Measurements from ENCODE around the gene ATP5PO. TPM values are rescaled to one million over a fixed set of nuclear protein-coding genes. Genes with fewer than 3 reads are reported as not detected.

The ATP5PO gene
- total and polyA plus RNA-seq, 2 of the 8 experiments (the other 6 are each of a cell fraction or from before 2014, with no cell fraction given): 251 to 267 TPM

DNA sequence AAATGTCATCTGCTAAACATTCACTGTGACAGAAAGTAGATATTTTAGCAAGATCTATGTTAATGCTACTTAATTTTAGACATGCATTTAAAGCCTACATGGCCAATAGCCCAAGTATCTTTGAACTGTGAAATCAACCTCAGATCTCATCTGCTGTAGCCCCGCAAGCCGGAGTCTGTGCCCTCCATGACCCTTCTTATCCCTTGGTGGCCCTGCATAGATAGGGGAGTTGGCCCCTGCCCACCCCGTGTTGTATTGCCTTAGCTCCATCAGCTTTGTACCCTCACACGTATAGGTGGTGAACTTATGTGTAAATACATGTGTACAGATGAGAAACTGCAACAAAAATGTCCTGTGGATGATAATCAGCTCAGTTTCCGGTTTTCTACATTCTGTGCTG is 18.5 kb downstream of the ATP5PO start:
- H3K18ac ChIP-seq (ENCODE audit: extremely low read depth, low read length): no peak overlapping the region
- peaks cover 3 to 11% (median 6%) of the 10 kb centered on the region in 4 experiments; a peak in 6 of 7 replicates for H3K4me1 ChIP-seq (replicated peaks in 1 of 4; ENCODE audit: control insufficient read depth in 3 of 4, insufficient read depth in 4 of 4, low read length in 3 of 4)
- no peak overlapping the region for H2BK20ac ChIP-seq (ENCODE audit: low read length)
- H3K79me1 ChIP-seq (ENCODE audit: low read depth, low read length): no peaks in the 10 kb centered on the region
- H3K23ac ChIP-seq (ENCODE audit: insufficient read length): no peak overlapping the region
- H3K4me3 ChIP-seq (ENCODE audit: extremely low read depth in 1 of 4, insufficient read depth in 2 of 4, low read depth in 3 of 4, low read length in 4 of 4): no peak overlapping the region
- H3K14ac ChIP-seq (ENCODE audit: insufficient read length): no peak overlapping the region
- H3K27me3 ChIP-seq (replicated peaks in 1 of 4; ENCODE audit: control insufficient read depth in 3 of 4, extremely low read depth in 1 of 4, insufficient read depth in 3 of 4, low read length in 3 of 4): no peaks in the 10 kb centered on the region
- no peak overlapping the region for H3K9ac ChIP-seq (replicated peaks in 1 of 4; ENCODE audit: extremely low read depth in 1 of 4, low read depth in 3 of 4, low read length in 3 of 4)
- POLR2A ChIA-PET (ENCODE audit: partially characterized antibody): interaction anchor here (1.1 kb wide), 1 partner anchor 36 kb away, joined by 3 read pairs; no protein-coding TSS in a partner anchor
- no peak overlapping the region for H2BK12ac ChIP-seq (ENCODE audit: low read depth, low read length)
- peaks cover 3% of the 10 kb centered on the region for H3K23me2 ChIP-seq (ENCODE audit: low read depth, low read length)
- no peaks in the 10 kb centered on the region for H3K9me3 ChIP-seq (ENCODE audit: insufficient read depth in 2 of 2, low read depth in 1 of 2, low read length in 1 of 2)
- no peak overlapping the region for H4K5ac ChIP-seq (ENCODE audit: insufficient read length, low read depth, low read length)
- H3K27ac ChIP-seq (ENCODE audit: low read depth, low read length): no peak overlapping the region
- H3K79me2 ChIP-seq (ENCODE audit: control insufficient read depth in 1 of 2, insufficient read depth in 2 of 2, low read length in 2 of 2): no peaks in the 10 kb centered on the region
- H2BK120ac ChIP-seq (replicated peaks; ENCODE audit: low read depth, low read length): no peak overlapping the region
- 87% methylated on average over 5 of the region's 5 CpGs; no CpG with 5 or more reads in 1 of the 2 experiments for WGBS, 2 experiments (ENCODE audit: extremely low coverage in 1 of 2, insufficient coverage in 1 of 2, insufficient read length in 1 of 2, insufficient replicate concordance in 2 of 2, low coverage in 1 of 2, low lambda C conversion rate in 2 of 2, missing lambda C conversion rate in 1 of 2)
- H2AFZ ChIP-seq (ENCODE audit: low read length): no peak overlapping the region
- no peak overlapping the region for H2BK5ac ChIP-seq (ENCODE audit: low read depth, low read length)
- no peaks in the 10 kb centered on the region; a peak in 1 of 8 replicates for H3K36me3 ChIP-seq (ENCODE audit: control insufficient read depth in 2 of 4, insufficient read depth in 4 of 4, low read length in 3 of 4)
- H3K56ac ChIP-seq (replicated peaks; ENCODE audit: insufficient read length, low read depth, low read length): no peak overlapping the region
- H4K20me1 ChIP-seq (replicated peaks in 1 of 2; ENCODE audit: control insufficient read depth in 1 of 2, insufficient read depth in 2 of 2, low read length in 2 of 2): peaks cover 2 to 8% of the 10 kb centered on the region in 2 experiments
- no peak overlapping the region for H4K91ac ChIP-seq (replicated peaks; ENCODE audit: insufficient read length, low read length)
- H2BK15ac ChIP-seq (ENCODE audit: low read length): no peak overlapping the region
- H4K8ac ChIP-seq (ENCODE audit: extremely low read depth, insufficient read depth, low read length): no peak overlapping the region
- H3K4ac ChIP-seq (replicated peaks; ENCODE audit: insufficient read length, low read depth, low read length): no peak overlapping the region
- no peak overlapping the region for H3K4me2 ChIP-seq (ENCODE audit: insufficient read depth in 1 of 2, low read depth in 2 of 2, low read length in 2 of 2)
- no peak for FAIRE-seq
- no peak overlapping the region for H2AK5ac ChIP-seq (ENCODE audit: low read depth, low read length)
- CTCF ChIA-PET (ENCODE audit: partially characterized antibody): interaction anchor here (0.6 to 1.0 kb wide), 2 partner anchors 81 to 896 kb away, joined by 3 to 4 read pairs; no protein-coding TSS in a partner anchor
- DNase-seq (ENCODE audit: low read depth in 1 of 2, low spot score in 2 of 2): no peak
- TF ChIP-seq SRF (IDR thresholded peaks at IDR 0.05; ENCODE audit: low read depth, low read length) (no peak), TAF7 (optimal IDR thresholded peaks at IDR 0.05; ENCODE audit: borderline replicate concordance, low read depth, low read length) (no peak), TBP (IDR thresholded peaks at IDR 0.05; ENCODE audit: low read depth, low read length) (no peak), TAF1 (IDR thresholded peaks at IDR 0.05; ENCODE audit: low read depth, low read length) (no peak), JUN (IDR thresholded peaks at IDR 0.05; ENCODE audit: low read depth, low read length) (no peak), CREB1 (IDR thresholded peaks at IDR 0.05) (no peak), RFX5 (IDR thresholded peaks at IDR 0.05; ENCODE audit: borderline replicate concordance, low read depth, low read length) (no peak), GTF2F1 (IDR thresholded peaks at IDR 0.05; ENCODE audit: borderline replicate concordance, low read depth, low read length) (no peak), SIN3A (conservative IDR thresholded peaks at IDR 0.05 in 1 of 2, IDR thresholded peaks at IDR 0.05 in 1 of 2; ENCODE audit: low read depth in 1 of 2, low read length in 2 of 2) (no peak), NANOG (IDR thresholded peaks at IDR 0.05; ENCODE audit: insufficient read depth, low read depth, low read length, poor library complexity, severe bottlenecking) (no peak)
- TF ChIP-seq, protein P1, sequence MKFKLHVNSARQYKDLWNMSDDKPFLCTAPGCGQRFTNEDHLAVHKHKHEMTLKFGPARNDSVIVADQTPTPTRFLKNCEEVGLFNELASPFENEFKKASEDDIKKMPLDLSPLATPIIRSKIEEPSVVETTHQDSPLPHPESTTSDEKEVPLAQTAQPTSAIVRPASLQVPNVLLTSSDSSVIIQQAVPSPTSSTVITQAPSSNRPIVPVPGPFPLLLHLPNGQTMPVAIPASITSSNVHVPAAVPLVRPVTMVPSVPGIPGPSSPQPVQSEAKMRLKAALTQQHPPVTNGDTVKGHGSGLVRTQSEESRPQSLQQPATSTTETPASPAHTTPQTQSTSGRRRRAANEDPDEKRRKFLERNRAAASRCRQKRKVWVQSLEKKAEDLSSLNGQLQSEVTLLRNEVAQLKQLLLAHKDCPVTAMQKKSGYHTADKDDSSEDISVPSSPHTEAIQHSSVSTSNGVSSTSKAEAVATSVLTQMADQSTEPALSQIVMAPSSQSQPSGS (IDR thresholded peaks at IDR 0.05; ENCODE audit: low read length): no peak
- TF ChIP-seq, protein P2, sequence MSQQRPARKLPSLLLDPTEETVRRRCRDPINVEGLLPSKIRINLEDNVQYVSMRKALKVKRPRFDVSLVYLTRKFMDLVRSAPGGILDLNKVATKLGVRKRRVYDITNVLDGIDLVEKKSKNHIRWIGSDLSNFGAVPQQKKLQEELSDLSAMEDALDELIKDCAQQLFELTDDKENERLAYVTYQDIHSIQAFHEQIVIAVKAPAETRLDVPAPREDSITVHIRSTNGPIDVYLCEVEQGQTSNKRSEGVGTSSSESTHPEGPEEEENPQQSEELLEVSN (IDR thresholded peaks at IDR 0.05): no peak
